GM21381 (cell line): ENCODE results near the gene PCIF1.

ENCODE experiments used
- ATAC-seq: cut with Tn5 transposase; IDR thresholded peaks from one replicate; pipeline ENCODE4 v1.9.1; 2021; ENCODE audit warnings: mild to moderate bottlenecking, moderate library complexity; ENCODE audit not compliant: unreplicated experiment

Gene PCIF1

DNA sequence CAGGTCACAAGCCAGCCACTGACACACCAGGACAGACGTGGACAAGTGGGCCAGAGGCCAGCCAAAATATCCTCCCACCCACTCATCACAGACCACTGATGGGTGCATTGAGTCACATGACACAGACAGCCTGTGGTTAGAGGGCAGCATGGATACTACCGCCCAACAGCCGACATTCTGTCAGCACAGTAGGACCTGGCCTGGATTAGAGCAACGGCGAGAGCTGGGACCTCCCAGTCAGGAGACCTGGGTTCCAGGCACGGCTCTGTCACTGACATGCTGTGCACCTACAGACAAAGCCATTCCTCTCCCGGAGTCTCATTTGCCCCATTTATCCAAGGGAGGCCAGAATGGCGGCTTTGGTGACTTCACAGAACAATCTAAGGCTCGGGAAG lies 29.5 kb downstream of the PCIF1 start:
- no peak for ATAC-seq

DNA sequence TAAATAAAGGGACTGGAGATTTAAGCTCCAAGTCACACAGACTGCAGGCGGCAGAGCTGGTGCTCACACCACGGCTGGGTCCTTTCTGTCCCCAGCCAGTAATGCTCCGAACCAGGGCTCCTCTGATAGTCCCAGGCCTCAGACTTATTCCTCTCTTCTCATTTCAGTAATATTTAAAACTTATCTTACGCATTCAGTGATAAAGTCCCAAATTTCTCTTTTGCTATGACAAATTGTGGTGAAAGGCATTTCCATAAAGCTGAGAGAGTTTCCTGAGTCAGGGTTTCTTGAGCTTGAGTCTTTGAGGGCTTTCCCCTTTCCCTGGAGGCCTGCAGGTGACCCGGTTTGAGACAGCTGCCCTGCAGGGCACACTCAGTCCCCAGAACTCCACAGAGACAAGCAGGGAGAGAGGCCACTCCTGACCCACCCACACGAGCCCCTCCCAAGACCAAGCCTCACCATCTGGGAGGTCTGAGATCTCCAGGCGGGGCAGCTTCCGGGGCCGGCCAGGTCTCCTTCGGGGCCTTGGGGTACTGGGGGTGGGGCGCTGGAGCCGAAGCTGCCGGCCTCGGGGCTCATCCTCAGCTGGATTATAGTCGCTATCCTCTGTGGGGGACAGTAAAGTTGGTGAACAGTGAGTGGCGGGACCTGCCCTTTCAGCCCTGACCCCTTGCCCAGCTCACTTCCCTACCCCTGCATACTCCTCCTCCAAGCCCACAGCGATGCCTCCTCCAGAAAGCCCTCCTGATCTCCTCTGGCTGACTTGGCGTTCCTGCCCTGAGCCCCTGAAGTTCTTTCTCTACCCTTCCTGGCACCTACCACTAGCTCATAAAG lies 30.9 kb downstream of the PCIF1 start:
- ATAC-seq, result no peak

DNA sequence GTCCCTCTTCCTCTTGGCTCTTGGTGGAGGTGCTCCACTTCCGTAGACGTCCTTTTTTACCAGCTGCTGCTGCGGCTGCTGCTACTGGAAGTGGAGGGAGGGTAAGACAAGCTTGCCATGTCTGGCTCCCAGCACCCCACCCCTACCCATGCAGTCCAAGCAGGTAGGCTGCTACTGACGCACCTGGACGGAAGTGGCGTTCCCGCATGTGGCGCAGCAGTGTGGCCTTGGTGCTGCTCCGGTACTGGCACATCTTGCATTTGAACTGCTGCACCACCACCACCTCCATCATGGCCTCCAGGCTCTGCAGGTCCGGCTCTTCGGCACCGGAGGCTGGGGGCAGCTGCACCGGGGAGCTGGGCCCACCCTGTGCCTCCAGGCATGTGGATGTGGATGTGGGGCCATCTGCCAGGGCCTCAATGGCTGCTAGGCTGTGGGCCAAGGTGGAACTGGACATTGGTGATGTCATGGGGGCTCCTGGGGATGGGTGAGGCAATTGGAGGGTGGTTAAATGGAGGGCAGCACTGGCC lies 33.1 kb downstream of the PCIF1 start:
- no peak for ATAC-seq

DNA sequence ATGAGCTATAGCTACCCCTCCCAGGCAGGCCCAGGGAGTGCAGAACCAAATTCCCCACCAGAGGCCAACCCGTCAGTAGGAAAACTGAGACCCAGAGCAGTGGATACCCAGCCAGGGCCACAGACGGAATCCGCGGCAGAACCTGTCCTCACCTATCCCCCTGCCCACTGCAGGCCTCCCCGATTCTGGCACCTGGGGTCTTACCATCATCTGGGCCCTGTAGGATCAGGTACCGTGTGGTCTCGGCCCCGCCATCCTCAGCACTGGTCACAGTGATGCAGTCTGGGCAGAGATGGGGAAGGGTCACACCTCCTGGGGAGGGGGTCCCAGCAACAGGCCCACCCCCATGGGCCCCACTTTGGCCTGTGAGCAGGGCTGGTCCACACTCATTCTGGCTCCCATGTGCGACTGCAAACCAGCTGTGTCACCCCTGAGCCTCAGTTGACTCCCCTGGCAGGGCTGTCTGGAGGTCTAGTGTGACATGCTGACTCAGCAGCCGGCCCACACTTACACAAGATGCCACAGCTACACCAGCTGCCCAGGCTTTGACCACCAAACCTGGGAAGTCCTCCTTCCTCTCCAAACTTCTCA lies 33.7 kb downstream of the PCIF1 start:
- no peak for ATAC-seq

DNA sequence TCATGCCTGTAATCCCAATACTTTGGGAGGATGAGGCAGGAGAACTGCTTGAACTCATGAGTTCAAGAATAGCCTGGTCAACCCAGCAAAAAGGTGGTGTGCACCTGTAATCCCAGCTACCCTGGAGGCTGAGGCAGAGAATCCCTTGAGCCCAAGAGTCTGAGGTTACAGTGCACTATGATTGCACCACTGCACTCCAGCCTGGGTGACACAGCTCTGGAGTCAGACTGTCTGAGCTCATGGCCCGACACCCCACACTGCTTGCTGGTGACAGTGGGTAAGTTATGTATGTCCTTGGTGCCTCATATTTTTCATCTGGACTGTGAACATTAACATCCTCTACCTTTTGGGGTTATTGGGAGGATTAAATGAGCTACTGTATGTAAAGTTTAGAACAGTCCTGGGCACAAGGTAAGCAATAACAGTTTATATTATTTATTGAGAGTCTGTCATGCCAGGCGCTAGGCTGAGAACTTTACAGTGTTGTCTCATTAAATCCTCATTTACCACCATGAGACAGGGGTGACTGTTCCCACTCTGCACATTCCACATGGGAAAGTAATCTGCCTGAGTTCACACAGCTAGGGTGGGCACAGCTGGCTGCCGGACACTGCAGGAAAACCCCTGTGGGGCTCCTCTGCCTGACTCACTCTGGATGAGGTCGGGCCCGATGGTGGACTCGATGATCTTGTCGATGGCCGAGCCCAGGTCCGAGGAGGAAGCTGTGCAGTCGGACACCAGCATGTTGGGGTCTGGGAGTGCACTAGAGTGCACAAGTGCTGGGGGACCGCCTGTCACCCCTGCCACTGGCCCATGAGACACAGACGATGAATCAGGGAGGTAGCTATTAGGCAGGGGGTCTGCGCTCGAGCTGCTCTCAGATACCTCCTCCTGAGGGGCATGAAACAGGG lies 34.6 kb downstream of the PCIF1 start:
- no peak for ATAC-seq

DNA sequence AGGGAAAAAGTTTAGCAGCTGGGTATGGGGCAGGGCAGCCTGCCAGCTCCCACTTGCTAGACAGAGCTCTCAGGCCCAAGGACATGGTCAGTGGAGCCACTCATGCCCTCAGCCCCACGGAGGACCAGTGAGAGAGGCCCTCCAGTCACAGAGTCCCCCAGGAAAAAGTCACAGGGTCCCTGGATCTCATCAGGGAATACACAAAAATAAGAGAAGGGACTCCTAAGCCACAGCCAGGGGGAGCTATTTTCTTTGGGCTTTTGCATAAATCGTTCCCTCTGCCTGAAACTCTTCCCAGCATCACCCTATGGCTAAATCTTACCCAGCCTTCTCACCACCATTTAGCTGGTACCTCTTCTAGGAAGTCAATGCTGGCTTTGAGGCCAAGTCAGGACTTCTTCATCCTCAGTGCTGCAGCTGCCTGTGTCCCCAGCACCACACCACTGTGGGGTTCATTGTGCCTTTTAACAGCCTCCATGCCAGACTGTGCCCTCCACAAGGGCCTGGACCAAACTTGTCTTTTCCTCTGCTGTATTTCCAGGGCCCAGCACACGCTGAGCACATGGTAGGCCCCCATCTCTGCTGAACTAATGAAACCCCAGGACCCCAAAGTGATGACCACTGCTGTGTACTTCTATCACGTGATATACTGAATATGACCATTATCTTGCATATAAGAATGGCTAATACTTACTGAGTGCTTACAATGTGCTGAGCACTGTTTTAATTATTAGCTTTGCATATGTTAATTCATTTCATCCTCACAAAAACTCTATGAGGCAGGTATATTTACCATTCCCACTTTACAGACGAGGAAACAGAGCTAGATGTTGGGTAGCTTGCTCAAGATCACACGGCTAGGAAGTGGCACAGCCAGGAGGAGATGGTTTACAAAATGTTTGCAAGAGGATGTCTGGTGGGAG lies 35.5 kb downstream of the PCIF1 start:
- ATAC-seq, result no peak

DNA sequence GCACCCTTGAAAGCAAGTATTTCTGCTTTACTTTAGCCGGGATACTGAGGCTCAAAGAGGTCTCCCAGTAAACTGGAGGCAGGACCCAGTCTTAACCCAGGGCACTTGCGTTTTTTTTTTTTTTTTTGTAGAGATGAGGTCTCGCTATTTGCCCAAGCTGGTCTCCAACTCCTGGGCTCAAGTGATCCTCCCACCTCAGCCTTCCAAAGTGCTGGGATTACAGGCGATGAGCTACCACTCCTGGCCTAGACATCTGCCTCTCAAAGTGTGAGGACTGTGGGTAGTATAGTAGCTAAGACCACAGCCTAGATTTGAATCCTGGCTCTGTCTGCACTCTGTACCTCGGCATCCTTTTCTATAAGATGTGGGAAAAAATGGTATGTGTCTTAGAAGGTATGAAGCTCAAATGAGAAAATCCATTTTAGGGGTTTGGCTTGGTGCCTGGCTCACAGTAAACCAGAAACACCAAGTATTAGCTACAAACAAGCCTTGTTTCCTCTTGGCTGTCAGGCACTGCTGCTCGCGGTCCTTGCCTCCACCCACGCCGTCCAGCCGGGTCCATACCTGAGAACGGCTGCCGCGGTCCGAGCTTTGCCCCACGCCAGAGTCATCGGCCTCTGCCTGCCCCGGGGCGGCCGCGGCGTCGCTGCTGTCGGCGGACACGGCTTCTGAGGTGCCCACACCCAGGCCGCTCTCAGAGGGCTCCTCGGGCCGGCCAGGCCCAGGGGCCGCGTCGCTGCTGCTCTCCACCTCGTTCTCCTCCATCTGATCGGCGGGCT lies 36.4 kb downstream of the PCIF1 start:
- peak; percentile 9 for ATAC-seq

DNA sequence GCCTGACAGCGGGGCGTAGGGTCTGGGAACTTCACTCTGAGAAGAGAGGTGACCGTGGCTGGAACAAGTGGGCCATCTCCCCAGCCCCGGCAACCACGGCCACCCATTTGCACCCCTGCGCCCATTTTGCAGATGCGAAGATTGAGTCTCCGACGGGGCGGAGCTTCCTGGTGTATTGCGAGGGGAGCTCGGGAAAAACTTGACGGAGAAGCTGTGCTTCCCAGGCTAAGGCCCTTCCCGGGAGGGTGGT lies 36.9 kb downstream of the PCIF1 start:
- ATAC-seq, result peak; percentile 22

DNA sequence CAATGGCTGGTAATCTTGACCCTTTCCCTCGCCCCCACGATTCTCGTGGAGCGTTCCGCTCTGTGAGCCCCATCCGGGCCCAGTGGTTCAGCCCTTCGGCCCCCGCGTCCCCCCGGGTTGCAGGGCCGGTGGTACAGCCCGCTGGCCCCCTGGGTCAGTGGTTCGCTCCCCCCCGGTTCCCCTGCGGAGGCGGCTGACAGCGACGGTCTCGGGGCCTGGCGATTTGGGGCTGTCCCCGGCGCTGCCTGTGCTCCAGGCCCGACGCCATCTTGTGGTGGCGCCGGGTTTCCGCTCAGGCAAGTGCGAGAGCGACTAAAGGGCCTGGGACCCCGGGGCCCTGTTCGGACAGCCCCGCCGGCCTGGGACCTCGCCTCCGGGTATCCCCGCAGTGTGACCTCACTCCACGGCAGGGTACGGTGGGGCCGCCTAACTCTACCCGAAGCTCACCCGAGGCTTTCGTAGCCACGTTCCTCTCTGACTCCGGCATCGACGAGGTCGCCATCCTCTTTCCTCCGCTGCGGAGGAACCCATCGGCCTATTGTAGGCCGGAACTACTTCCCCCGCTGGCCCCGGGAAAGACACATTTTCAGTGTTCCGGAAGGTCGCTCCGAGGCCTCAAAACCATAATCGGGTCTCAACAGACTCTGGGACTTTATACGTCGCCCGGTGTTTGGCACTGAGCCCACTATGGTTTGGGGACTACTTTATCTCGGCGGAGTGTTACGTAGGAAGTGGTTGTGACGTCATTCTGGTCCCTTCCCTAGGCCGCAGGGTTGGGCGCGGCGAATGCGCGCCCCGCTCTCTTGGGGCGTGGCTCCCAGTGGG lies 37.4 kb downstream of the PCIF1 start, which contains the start of gene ZNF335:
Gene ZNF335, minus strand, starts transcription at position 529 of the 825 bp plus-strand sequence. CDS start 793 bp downstream, outside the sequence.
- ATAC-seq, result peak; percentile 67

DNA sequence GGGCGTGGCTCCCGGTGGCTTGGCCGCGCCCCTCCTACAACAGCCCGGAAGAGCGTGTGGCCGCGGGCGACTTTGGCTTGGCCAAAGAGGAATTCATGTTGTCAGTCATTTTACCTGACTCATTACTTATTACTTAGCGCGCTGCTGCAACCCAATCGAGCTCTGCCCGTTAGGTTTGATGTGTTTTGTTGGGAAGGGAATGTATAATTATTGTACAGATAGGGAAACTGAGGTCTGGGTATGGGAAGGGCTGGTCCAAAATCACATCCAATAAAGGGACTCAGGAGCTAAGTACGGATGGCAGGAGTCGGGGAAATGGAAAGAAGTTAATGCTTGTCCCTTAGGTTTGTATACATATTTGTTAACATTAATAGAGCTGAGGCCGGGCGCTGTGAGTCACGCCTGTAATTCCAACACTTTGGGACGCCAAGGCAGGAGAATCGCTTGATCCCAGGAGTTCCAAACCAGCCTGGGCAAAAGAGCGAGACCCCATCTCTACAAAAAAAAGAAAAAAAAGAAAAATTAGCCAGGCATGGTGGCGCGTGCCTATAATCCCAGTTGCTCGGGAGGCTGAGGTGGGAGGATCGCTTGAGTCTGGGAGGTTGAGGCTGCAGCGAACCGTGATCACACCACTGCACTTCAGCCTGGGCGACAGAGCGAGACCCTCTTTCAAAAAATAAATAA lies 38.2 kb downstream of the PCIF1 start:
- ATAC-seq, result no peak

DNA sequence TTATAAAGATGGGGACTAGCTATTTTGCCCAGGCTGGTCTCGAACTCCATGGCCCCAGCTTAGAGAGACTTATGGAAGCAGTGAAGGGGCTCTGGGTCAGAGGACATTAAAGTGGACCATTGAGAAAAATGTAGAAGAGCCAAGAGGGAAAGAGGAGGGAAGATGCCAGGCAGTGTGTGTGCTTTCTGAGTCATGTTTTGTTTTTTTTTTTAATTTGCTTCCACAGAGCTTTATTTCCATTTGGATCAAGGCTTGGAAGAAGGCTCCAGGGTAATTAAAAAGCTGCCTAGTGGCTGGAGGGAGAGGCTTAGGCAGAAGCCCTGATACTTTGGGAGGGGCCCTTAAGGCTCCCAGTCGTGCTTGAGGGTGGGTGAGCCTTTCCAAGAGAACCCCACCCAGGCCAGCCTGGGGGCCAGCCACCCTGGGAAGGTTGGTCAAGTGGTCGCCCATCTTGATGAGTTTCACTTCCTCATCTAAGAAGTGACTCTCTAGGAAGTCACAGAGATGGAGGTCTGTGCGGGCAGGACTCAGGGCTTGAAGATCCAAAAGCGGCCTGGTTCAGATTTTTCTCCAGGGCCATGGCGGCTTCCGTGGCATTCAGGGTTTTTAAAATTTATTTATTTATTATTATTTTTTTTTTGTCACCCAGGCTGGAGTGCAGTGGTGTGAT lies 40.5 kb downstream of the PCIF1 start:
- ATAC-seq, result no peak

DNA sequence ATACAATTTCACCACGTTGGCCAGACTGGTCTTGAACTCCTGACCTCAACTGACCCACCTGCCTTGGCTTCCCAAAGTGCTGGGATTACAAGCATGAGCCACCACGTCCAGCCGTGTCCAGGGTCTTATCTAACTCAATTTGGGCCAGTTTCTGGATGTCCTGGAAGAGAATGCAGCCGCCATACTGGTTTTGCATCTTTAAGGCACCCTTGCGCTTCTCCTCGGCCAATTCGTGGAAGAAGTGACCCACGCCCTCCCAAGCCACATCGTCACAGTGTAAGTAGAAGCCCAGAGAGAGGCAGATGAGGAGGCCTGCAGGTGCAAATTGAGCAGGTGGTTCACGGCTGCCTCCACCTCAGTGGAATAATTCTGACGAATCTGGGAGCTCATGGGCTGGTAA lies 41.2 kb downstream of the PCIF1 start:
- ATAC-seq, result no peak

DNA sequence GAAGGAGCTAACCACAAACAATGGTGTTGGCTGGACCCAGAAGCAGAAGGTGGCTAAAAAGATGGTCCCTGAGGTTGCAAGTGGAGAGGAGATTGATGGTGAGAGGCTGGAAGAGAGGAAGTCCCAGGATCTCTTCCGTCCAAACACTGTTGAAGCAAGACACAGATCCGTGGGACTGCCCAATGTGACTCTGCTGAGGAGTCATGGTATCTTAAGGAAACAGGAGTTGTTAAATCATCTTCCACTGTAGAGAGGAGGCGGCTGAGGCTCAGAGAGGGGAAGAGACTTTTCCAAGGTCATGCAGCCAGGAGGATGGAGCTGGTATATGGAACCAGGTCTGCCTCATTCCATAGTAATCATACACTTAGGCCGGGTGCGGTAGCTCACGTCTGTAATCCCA lies 41.6 kb downstream of the PCIF1 start:
- ATAC-seq, result no peak

DNA sequence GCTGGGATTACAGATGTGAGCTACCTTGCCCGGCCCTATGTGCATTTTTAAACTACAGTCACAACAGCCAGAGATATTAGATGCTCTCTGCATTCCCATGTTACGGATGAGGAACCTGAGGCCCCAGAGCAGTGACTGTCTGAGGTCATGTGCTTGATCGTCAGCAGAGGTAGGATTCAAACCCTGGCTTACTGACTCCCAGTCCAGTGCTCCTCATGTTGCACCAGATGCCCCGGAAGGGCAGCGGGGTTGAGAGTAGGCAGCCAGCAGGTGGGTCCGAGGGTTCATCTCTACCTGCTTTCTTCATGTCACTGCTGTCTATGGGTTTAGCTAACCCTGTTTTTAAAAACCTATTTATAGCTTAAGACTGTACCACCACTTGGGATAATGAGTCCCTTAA lies 46.8 kb downstream of the PCIF1 start:
- no peak for ATAC-seq

DNA sequence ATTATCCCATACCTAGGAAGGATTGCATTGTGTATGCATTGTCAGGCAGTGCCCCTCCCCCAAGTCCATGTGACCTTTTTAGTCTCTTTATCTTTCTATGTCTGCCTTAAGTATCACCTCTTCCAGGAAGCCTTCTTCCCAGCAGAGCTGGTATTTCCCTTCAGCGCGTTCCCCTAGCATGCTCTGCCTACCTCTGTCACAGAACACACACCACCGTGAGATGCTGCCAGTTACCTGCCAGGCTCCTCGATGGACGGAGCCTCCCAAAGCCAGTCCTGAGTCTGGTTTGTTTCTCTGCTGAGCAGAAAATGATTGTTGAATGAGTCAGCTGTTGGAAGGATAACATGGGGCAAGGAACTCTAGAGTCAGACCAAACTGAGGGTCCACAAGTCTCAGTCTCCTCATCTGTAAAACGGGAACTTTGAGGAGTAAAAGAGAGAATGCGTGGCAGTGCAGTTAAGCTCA lies 48.8 kb downstream of the PCIF1 start:
- ATAC-seq, result no peak

DNA sequence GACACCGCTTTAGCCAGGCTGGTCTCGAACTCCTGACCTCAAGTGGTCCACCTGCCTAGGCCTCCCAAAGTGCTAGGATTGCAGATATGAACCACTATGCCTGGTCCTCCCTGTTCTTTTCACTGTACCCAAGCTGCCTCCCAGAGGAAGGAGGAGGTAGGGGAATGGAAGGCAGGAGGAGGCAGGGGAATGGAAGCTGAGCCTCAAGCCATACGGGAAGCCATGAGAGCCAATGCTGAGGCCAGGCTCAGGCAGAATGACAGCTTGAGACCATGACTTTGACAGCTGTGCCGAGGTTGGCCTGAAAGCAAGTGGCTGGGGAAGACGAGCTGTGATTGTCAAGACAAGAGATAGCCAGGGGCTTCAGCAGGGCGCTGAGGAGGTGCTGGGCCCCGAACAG lies 51.1 kb downstream of the PCIF1 start:
- no peak for ATAC-seq

DNA sequence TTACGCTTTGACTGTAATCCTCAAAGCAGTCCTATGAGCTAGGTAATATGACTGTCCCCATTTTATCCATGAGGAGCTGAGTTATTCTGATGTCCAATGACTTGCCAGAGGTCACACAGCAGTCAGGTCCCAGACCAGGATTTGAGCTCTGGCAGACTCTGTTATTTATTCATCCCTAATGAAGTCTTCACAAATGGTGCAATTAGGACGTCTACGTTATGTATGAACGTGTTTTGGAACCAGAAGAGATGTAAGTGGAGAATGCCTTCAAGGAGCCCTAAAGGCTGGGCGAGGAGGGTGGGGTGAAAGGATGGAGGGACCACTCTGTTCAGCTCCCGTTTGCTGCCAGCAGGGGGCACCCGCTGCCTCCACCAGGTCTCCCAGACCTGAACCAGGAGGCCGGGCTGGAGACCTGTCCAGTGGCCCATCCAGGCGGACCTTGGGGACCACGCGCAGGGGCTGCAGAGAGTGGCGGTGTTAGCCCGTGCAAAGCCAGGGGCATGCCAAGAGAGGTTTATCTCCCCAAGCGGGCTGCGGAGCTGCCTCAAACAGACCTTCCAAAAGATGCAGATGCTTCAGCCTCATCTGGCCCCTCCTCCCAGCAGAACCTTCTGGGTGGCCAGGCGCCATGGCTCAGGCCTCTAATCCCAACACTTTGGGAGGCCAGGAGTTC lies 52.8 kb downstream of the PCIF1 start:
- ATAC-seq, result no peak
